IPS-18a (cell line): ENCODE data around the gene PLBD1.

Source experiments
- H3K27ac ChIP-seq: one replicate; pipeline ENCODE4 v1.5.1; 2013; ENCODE audit warnings: low read length
- H3K27me3 ChIP-seq: one replicate; pipeline ENCODE4 v1.6.1; 2013; ENCODE audit warnings: mild to moderate bottlenecking, low read length; ENCODE audit not compliant: control insufficient read depth, insufficient read depth
- H3K36me3 ChIP-seq: one replicate; pipeline ENCODE4 v1.6.1; 2013; ENCODE audit warnings: low read depth, low read length; ENCODE audit not compliant: control insufficient read depth
- H3K4me1 ChIP-seq: one replicate; pipeline ENCODE4 v1.6.1; 2013; ENCODE audit warnings: low read depth, low read length; ENCODE audit not compliant: control insufficient read depth
- H3K4me3 ChIP-seq: one replicate; pipeline ENCODE4 v1.5.1; 2013; ENCODE audit warnings: low read length
- H3K9ac ChIP-seq: one replicate; pipeline ENCODE4 v1.6.1; 2013; ENCODE audit warnings: mild to moderate bottlenecking, low read length, moderate library complexity
- H3K9me3 ChIP-seq: one replicate; pipeline ENCODE4 v1.6.1; 2013; ENCODE audit warnings: low read depth, low read length; ENCODE audit not compliant: control insufficient read depth

Gene PLBD1

DNA sequence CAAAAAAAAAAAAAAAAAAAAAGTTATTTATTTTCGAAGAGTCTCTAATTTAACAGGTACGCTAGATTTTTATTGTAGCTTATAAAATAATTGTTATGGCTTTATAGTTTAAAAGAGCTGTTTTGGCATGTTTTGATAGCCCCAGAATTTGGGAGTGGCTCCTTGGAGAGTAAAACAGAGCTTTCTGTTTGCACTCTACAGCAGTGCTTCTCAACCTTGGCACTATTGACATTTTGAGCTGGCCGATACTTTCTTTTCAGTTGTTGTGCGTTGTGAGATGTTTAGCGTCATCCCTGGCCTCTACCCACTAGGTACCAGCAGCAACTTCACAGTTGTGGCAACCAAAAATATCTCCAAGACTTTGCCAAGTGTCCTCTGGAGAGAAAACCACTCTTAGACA, 30.6 kb downstream of the PLBD1 start:
- no peaks in the 10 kb centered on the region for H3K27me3 ChIP-seq
- H3K9ac ChIP-seq = no peak overlapping the region
- H3K9me3 ChIP-seq = no peaks in the 10 kb centered on the region
- no peak overlapping the region for H3K27ac ChIP-seq
- no peaks in the 10 kb centered on the region for H3K36me3 ChIP-seq
- H3K4me1 ChIP-seq = no peaks in the 10 kb centered on the region
- H3K4me3 ChIP-seq = no peak overlapping the region

DNA sequence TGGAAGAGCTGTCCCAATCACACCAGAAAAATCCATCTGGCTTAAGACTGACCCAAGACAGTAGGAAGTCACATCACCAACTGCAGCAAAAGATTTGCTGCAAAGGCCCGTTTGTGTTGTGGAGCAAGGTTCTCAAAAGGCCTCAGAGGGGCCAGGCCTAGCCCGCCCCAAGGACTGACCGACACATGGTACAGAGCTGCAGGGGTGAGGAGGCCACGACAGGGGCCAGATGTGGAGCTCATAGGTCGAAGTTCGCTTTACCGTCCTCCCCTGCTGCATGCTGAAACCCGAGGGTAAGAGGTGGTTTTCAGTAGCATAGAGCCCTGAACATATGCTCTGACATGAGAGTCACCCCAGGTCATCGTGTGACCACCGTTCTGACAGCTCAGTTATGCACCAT, 35.5 kb downstream of the PLBD1 start:
- H3K9me3 ChIP-seq = no peaks in the 10 kb centered on the region
- no peaks in the 10 kb centered on the region for H3K36me3 ChIP-seq
- H3K4me1 ChIP-seq = no peaks in the 10 kb centered on the region
- H3K9ac ChIP-seq = no peak overlapping the region
- H3K4me3 ChIP-seq = no peak overlapping the region
- H3K27ac ChIP-seq = no peak overlapping the region
- H3K27me3 ChIP-seq = no peaks in the 10 kb centered on the region

GRCh38 chr12:14525964-14526363, 41.7 kb downstream of the PLBD1 start:
- no peaks in the 10 kb centered on the region for H3K27me3 ChIP-seq
- H3K36me3 ChIP-seq = no peaks in the 10 kb centered on the region
- H3K27ac ChIP-seq = no peak overlapping the region
- H3K9ac ChIP-seq = no peak overlapping the region
- H3K4me1 ChIP-seq = no peaks in the 10 kb centered on the region
- no peaks in the 10 kb centered on the region for H3K9me3 ChIP-seq
- H3K4me3 ChIP-seq = no peak overlapping the region

GRCh38 chr12:14521822-14522221, 45.9 kb downstream of the PLBD1 start:
- H3K27me3 ChIP-seq = no peaks in the 10 kb centered on the region
- H3K36me3 ChIP-seq = no peaks in the 10 kb centered on the region
- H3K4me1 ChIP-seq = no peaks in the 10 kb centered on the region
- H3K9me3 ChIP-seq = no peaks in the 10 kb centered on the region
- H3K9ac ChIP-seq = no peak overlapping the region
- H3K4me3 ChIP-seq = no peak overlapping the region
- no peak overlapping the region for H3K27ac ChIP-seq

GRCh38 chr12:14514946-14515345, 52.7 kb downstream of the PLBD1 start:
- H3K27me3 ChIP-seq = no peaks in the 10 kb centered on the region
- no peaks in the 10 kb centered on the region for H3K4me1 ChIP-seq
- H3K4me3 ChIP-seq = no peak overlapping the region
- H3K9ac ChIP-seq = no peak overlapping the region
- no peaks in the 10 kb centered on the region for H3K36me3 ChIP-seq
- H3K27ac ChIP-seq = no peak overlapping the region
- H3K9me3 ChIP-seq = no peaks in the 10 kb centered on the region

- Histone ChIP-seq H3K36me3 (no peaks in the 10 kb centered on the region), H3K27ac (no peak overlapping the region), H3K27me3 (no peaks in the 10 kb centered on the region), H3K9ac (no peak overlapping the region), H3K4me1 (no peaks in the 10 kb centered on the region), H3K4me3 (no peak overlapping the region), H3K9me3 (no peaks in the 10 kb centered on the region)
Observed at GRCh38 chr12:14514154-14514842, 53.4 kb downstream of the PLBD1 start.

- Histone ChIP-seq H3K4me1 (no peaks in the 10 kb centered on the region), H3K36me3 (peaks cover 4% of the 10 kb centered on the region), H3K9me3 (no peaks in the 10 kb centered on the region), H3K4me3 (no peak overlapping the region), H3K27me3 (no peaks in the 10 kb centered on the region), H3K9ac (no peak overlapping the region), H3K27ac (no peak overlapping the region)
Observed at GRCh38 chr12:14510574-14510973, 57.1 kb downstream of the PLBD1 start.

DNA sequence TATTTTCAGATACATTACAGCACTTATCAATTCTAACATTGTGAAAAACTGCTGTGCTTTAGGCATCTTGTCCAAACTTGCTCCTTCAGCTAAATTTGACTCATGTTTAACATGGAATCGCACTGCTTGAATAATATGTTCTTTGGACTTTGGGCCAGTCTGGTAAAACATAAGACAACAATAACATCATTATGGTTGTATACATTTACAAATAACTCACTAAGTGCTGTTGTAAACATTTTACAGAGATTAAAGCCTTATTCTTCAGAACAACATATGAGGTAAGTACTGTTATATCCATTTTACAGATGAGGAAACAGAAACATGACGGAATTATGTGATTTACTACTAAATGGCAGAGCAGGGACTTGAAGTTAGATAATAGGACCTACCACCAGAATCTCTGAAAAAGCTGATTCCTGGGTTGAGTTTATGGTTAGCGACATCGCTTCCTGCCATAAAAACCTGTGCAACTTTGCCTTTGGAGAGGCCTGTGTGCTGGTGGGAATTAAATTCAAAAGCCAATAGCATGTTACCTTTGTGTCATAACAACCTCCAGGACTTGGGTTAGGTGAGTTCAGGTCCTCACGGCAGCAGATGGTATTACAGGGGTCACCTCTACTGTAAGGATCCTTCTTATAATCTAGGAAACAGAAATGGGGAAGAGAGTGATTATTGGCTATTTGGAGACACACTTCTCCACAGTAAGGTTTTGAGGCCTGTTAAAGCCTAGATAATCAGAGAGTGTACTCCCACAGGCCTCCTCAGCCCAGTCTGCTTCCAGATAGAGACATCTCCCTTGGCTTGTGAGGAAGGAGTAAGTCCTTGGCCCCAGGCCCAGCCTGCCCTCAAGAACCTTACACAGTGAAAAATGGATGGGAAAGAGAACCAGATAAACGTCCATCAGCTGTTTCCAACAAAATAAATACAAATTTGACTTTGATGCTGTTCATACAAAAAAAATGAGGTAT, 61.8 kb downstream of the PLBD1 start:
- Histone ChIP-seq H3K27me3 (no peaks in the 10 kb centered on the region), H3K4me3 (no peak overlapping the region), H3K27ac (no peak overlapping the region), H3K4me1 (no peaks in the 10 kb centered on the region), H3K9me3 (no peaks in the 10 kb centered on the region), H3K36me3 (peaks cover 21% of the 10 kb centered on the region), H3K9ac (no peak overlapping the region)

DNA sequence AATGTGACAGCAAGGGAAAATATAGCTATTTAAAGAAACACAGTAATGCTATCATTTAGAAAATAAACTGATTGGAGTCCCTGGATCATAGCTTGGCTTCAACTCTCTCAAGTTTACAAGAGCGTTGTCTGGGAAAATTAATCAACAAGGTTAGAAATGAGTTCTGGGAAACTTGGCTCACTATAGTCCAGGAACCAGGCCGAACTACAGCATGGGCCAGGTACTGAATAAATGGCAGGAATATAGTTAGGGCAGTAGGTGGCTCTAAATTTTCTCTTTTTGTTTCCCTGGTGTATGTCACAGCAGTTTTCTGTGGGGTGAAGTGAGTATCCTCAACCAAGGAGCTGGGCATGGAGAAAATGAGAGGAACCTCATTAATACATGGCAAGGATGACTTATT, 72.4 kb downstream of the PLBD1 start:
- no peak overlapping the region for H3K4me3 ChIP-seq
- H3K9ac ChIP-seq = no peak overlapping the region
- no peaks in the 10 kb centered on the region for H3K9me3 ChIP-seq
- no peaks in the 10 kb centered on the region for H3K4me1 ChIP-seq
- H3K36me3 ChIP-seq = peaks cover 50% of the 10 kb centered on the region
- no peak overlapping the region for H3K27ac ChIP-seq
- no peaks in the 10 kb centered on the region for H3K27me3 ChIP-seq

- Histone ChIP-seq H3K36me3 (peaks cover 74% of the 10 kb centered on the region), H3K9ac (no peak overlapping the region), H3K27ac (no peak overlapping the region), H3K9me3 (no peaks in the 10 kb centered on the region), H3K4me3 (no peak overlapping the region), H3K4me1 (no peaks in the 10 kb centered on the region), H3K27me3 (no peaks in the 10 kb centered on the region)
Observed at GRCh38 chr12:14482886-14483285, 84.8 kb downstream of the PLBD1 start.

DNA sequence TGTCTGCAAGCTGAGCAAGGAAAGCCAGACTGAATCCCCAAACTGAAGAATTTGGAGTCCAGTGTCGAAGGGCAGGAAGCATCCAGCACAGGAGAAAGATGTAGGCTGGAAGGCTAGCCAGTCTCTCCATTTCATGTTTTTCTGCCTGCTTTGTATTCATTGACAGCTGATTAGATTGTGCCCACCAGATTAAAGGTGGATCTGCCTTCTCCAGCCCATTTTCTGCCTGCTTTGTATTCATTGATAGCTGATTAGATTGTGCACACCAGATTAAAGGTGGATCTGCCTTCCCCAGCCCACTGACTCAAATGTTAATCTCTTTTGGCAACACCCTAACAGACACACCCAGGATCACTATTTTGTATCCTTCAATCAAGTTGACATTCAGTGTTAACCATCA, 85.3 kb downstream of the PLBD1 start:
- Histone ChIP-seq H3K27me3 (no peaks in the 10 kb centered on the region), H3K4me1 (no peaks in the 10 kb centered on the region), H3K9me3 (no peaks in the 10 kb centered on the region), H3K9ac (no peak overlapping the region), H3K4me3 (no peak overlapping the region), H3K27ac (no peak overlapping the region), H3K36me3 (peaks cover 79% of the 10 kb centered on the region)
